ENCODE measurements around the gene PPP2R2D.

DNA sequence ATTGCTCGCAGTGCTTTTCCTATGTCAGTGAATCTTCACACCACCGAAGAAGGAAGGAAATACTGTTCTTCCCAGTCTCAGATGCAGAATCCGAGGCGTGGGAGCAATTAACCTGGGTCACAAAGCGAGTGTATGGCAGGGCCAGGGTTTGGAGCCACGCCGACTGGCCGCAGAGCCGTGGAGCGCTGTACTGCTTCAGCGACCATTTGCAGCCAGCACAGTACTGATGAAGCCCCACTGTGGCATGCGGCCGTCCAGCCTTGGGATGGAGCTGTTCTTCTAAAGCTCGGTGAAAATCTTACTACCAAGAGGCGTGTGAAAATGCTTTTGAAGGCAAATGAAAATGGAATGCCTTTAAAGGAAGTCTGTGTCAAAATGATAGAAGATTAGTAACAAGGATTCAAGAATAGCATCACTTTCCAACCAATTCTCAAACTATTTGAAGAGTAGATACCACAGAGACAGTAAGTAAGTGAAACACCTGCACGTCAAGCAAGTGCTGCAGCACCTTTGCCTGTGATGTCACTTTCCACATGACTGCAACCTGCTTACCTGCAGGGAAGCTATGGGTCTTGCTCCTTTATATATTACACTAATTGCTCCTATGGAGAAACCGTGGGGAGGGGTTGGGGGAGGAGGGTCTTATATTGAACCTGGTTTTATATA is 4.9 kb downstream of the PPP2R2D start:
- no peak for TF ChIP-seq CTCF (IDR thresholded peaks at IDR 0.05)
- TF ChIP-seq POLR2A (IDR thresholded peaks at IDR 0.05), result no peak
